Choroid plexus epithelial cell (primary cell): Measurements from ENCODE around the gene TBC1D2.

Experiments
- DNase-seq: peaks from one replicate; pipeline ENCODE4 v3.0.0-alpha.2; 2010; ENCODE audit warnings: low read depth
- H3K4me3 ChIP-seq: 2 replicates; pipeline ENCODE4 v1.5.1; 2011; ENCODE audit warnings: low read depth, mild to moderate bottlenecking, control low read depth, low read length, moderate library complexity
- CTCF ChIP-seq: conservative IDR thresholded peaks from 2 replicates; pipeline ENCODE4 v1.5.1; 2011; ENCODE audit warnings: low read depth, mild to moderate bottlenecking, control low read depth, inconsistent platforms, low read length, moderate library complexity

The TBC1D2 gene

GRCh38 chr9:98255578-98256296 lies at the start of gene TBC1D2:
TBC1D2 (minus strand) TSS chr9:98255649; CDS start chr9:98255541, 108 bp downstream.
- peak; percentile 41 for TF ChIP-seq CTCF
- peak within 1 kb of the TSS; percentile 96 for H3K4me3 ChIP-seq
- peak; percentile 94 for DNase-seq

- no peak overlapping the region for H3K4me3 ChIP-seq
- TF ChIP-seq CTCF: no peak
- no peak for DNase-seq
These were observed 48.9 kb upstream of the TBC1D2 start for GRCh38 chr9:98304381-98304780.

- DNase-seq: no peak
- H3K4me3 ChIP-seq: no peak overlapping the region
- TF ChIP-seq CTCF: no peak
These were observed 48.2 kb upstream of the TBC1D2 start for GRCh38 chr9:98303633-98304125.

- DNase-seq: no peak
- TF ChIP-seq CTCF: no peak
- no peak overlapping the region for H3K4me3 ChIP-seq
These were observed 47.6 kb upstream of the TBC1D2 start for GRCh38 chr9:98302938-98303632.

- no peak for TF ChIP-seq CTCF
- DNase-seq: no peak
These were observed 46.7 kb upstream of the TBC1D2 start for GRCh38 chr9:98302150-98302549.

GRCh38 chr9:98300611-98301010 lies 45.2 kb upstream of the TBC1D2 start:
- H3K4me3 ChIP-seq: no peak overlapping the region
- no peak for TF ChIP-seq CTCF

More at GRCh38 chr9:98302150-98302549, 46.7 kb upstream of the TBC1D2 start:
- H3K4me3 ChIP-seq: no peak overlapping the region

More at GRCh38 chr9:98300611-98301010, 45.2 kb upstream of the TBC1D2 start:
- DNase-seq: no peak
